ENCODE results near the gene RBMS1. TPM values are rescaled to one million over a fixed set of nuclear protein-coding genes. Genes with fewer than 3 reads are reported as not detected.

RBMS1 gene
- total RNA-seq, 4 donors from 2014 or later, result 86.0 to 110 (median 91.5) TPM

DNA sequence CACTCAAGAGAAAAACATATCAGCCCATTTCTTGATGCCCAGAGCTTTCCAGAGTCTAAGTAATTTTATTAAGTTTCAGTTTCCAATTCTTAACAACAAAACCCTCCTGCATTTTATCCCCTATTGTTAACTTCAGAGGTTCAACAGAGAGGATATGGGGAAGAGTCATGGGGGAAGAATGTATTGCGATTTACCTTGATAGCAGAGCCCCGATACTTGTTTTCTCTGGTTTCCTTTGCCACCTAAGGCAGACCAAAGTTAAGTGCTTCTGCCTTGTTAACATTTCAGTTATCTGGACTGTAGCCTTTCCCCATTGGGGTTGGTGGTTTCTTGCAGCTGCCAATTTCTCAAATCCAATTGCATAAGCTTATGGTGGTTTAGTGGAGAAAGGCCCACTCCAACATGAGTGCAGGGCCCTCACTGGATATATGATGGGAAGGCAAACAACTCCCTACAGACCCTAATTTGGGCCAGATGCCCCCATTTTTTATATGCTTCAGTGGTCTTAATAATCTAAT, 211.5 kb downstream of the RBMS1 start:
- Histone ChIP-seq H3K4me1 (peaks cover 3 to 27% (median 5%) of the 10 kb centered on the region in 3 donors), H3K36me3 (peaks cover 0 to 86% of the 10 kb centered on the region in 2 donors), H3K27ac (peak overlapping the region in 1 of 4 donors; percentile 8), H3K9me3 (no peaks in the 10 kb centered on the region), H3K4me3 (no peak overlapping the region), H3K27me3 (no peaks in the 10 kb centered on the region)
- TF ChIP-seq POLR2A (IDR thresholded peaks at IDR 0.05), result no peak
- no peak for TF ChIP-seq EP300 (IDR thresholded peaks at IDR 0.05)
- TF ChIP-seq, protein P1, sequence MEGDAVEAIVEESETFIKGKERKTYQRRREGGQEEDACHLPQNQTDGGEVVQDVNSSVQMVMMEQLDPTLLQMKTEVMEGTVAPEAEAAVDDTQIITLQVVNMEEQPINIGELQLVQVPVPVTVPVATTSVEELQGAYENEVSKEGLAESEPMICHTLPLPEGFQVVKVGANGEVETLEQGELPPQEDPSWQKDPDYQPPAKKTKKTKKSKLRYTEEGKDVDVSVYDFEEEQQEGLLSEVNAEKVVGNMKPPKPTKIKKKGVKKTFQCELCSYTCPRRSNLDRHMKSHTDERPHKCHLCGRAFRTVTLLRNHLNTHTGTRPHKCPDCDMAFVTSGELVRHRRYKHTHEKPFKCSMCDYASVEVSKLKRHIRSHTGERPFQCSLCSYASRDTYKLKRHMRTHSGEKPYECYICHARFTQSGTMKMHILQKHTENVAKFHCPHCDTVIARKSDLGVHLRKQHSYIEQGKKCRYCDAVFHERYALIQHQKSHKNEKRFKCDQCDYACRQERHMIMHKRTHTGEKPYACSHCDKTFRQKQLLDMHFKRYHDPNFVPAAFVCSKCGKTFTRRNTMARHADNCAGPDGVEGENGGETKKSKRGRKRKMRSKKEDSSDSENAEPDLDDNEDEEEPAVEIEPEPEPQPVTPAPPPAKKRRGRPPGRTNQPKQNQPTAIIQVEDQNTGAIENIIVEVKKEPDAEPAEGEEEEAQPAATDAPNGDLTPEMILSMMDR (IDR thresholded peaks at IDR 0.05), result no peak
- TF ChIP-seq POLR2AphosphoS5 (IDR thresholded peaks at IDR 0.05), result no peak
- no peak for ATAC-seq
- 93 to 100% methylated on average over 2 of the region's 2 CpGs for WGBS, 2 donors (ENCODE audit: low coverage in 1 of 2)

DNA sequence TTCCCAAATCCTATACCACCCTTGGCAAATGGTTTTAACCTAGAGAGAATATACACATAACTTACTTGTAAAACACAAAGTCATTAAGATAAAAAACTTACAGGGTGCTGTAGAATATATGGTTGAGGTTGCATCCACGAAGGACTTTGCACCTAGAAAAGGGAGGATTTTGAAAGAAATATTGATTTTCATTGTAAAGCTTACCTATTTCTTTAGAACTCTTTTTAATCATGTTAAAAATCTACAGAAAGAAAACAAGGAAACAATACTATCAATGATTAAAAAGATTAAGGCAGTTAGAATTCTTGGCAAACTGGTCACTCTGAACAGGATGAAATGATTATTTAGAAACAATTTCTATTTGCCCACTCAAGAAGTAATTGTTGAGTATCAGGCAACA, 212.4 kb downstream of the RBMS1 start:
- Histone ChIP-seq H3K27me3 (no peaks in the 10 kb centered on the region), H3K4me1 (peaks cover 3 to 22% (median 5%) of the 10 kb centered on the region in 3 donors), H3K4me3 (no peak overlapping the region), H3K9me3 (no peaks in the 10 kb centered on the region), H3K27ac (no peak overlapping the region), H3K36me3 (peaks cover 0 to 87% of the 10 kb centered on the region in 2 donors)
- no peak for ATAC-seq
- no peak for TF ChIP-seq POLR2AphosphoS5 (IDR thresholded peaks at IDR 0.05)
- no peak for TF ChIP-seq POLR2A (IDR thresholded peaks at IDR 0.05)
- no peak for TF ChIP-seq EP300 (IDR thresholded peaks at IDR 0.05)
- TF ChIP-seq, protein P1 (IDR thresholded peaks at IDR 0.05), result no peak
- 81 to 100% methylated on average over 1 of the region's 1 CpG for WGBS, 2 donors (ENCODE audit: low coverage in 1 of 2)

DNA sequence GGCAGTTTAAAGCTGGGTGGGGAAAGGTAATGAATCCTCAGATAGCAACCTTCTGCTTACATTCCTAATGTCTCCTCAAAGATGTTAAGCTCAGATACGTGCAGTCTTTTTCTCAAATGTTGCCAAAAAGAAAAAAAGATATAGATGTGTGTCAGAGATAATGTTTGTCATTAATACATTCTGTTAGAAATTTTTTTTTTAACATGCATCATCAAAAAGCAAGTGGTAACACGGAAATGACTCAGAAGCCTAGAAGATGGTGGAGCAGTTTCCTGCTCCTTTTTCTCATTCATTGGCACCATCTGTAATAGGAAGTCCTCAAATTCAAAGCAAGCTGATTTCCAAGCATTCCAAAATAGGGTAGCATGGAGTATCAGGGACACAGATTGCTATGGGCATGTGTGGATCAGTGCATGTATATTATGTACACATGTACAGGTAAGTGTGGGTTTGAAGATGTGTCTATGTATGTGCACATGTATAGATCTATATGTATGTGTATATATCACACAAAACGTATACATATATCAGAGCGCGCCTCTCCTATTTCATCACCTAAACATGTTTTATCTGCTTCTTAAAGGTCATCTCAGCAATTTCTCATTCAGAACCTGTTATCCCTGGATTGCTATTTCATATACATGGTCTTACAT, 213.7 kb downstream of the RBMS1 start:
- peaks cover 0 to 87% of the 10 kb centered on the region in 2 donors for H3K36me3 ChIP-seq
- WGBS, 2 donors (ENCODE audit: low coverage in 1 of 2), result 63 to 69% methylated on average over 5 of the region's 5 CpGs
- peaks cover 3 to 22% (median 5%) of the 10 kb centered on the region in 3 donors for H3K4me1 ChIP-seq
- TF ChIP-seq POLR2AphosphoS5 (IDR thresholded peaks at IDR 0.05), result peak; percentile 28
- no peak for TF ChIP-seq POLR2A (IDR thresholded peaks at IDR 0.05)
- TF ChIP-seq EP300 (IDR thresholded peaks at IDR 0.05), result no peak
- peak overlapping the region in 2 of 4 donors; percentile 42 to 52 for H3K27ac ChIP-seq
- no peak for ATAC-seq
- no peaks in the 10 kb centered on the region for H3K27me3 ChIP-seq
- H3K4me3 ChIP-seq, result no peak overlapping the region
- H3K9me3 ChIP-seq, result no peaks in the 10 kb centered on the region

DNA sequence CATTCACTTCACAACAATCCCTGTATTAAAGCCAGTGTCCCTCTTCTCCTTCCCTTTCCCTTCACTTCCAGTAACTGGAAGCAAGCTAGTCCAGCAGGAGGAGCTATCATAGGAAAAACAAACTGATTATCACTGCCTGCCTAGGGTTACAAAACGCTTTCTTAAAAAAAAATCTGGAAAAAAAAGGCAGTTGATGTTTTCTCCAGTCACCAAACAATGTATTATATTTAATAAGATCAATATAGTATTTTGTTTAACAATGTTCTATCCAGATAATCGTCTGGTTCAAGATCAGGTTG, 214.8 kb downstream of the RBMS1 start:
- Histone ChIP-seq H3K4me1 (peaks cover 3 to 22% (median 5%) of the 10 kb centered on the region in 3 donors), H3K9me3 (no peaks in the 10 kb centered on the region), H3K36me3 (peaks cover 0 to 86% of the 10 kb centered on the region in 2 donors), H3K27ac (peak overlapping the region in 3 of 4 donors; percentile 6 to 52 (median 42)), H3K27me3 (no peaks in the 10 kb centered on the region), H3K4me3 (no peak overlapping the region)
- peak; percentile 58 for ATAC-seq
- peak; percentile 69 for TF ChIP-seq POLR2AphosphoS5 (IDR thresholded peaks at IDR 0.05)
- no peak for TF ChIP-seq EP300 (IDR thresholded peaks at IDR 0.05)
- TF ChIP-seq, protein P1 (IDR thresholded peaks at IDR 0.05), result peak in 3 of 4 experiments; percentile 53 to 59 (median 54)
- TF ChIP-seq POLR2A (IDR thresholded peaks at IDR 0.05), result no peak
- 10 to 26% methylated on average over 2 of the region's 2 CpGs for WGBS, 2 donors (ENCODE audit: low coverage in 1 of 2)

DNA sequence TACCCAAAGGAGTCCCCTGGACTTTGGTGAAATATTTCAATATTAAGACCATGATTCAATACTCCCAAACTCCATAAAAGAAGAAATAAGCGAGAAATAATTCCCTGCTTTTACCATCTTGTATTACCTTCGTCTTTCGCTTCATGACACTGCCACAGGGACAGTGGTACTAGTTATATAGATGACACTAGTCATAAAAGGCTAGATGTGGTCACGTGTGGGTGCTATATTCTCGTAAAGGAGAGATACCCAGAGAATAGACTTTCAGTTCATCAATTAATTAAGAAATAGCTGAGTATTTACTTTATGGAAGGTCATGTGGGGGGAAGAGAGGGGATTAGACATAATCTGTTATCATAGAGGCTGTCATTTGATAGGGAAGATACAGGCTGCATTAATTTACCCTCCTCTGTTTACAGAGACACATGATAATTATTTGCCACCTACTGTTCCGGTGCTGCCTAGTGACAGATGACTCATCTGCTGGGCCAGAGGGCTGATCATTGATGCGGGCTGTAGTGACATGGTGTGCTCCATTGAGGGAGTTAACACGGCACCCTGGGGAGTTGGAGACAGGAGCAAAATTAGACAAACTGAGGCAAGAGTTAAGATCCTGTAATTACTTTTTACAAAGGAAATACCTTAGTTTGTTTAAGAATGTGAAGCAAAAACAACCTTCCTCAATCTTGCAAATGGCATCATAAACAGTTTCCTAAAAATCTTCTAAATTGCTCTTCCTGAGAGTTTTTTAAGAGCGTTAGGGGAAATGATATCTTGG, 215.3 kb downstream of the RBMS1 start:
- peaks cover 0 to 86% of the 10 kb centered on the region in 2 donors for H3K36me3 ChIP-seq
- WGBS, 2 donors (ENCODE audit: low coverage in 1 of 2), result 75% methylated on average over 7 to 9 of the region's 9 CpGs

More for the DNA sequence above, 215.3 kb downstream of the RBMS1 start:
- Histone ChIP-seq H3K9me3 (no peaks in the 10 kb centered on the region), H3K4me1 (peaks cover 3 to 22% (median 5%) of the 10 kb centered on the region in 3 donors), H3K27ac (peak overlapping the region in 3 of 4 donors; percentile 6 to 52 (median 42)), H3K4me3 (no peak overlapping the region), H3K27me3 (no peaks in the 10 kb centered on the region)
- peak; percentile 65 for ATAC-seq
- no peak for TF ChIP-seq EP300 (IDR thresholded peaks at IDR 0.05)
- no peak for TF ChIP-seq POLR2AphosphoS5 (IDR thresholded peaks at IDR 0.05)
- TF ChIP-seq POLR2A (IDR thresholded peaks at IDR 0.05), result no peak
- TF ChIP-seq, protein P1 (IDR thresholded peaks at IDR 0.05), result no peak

All from gastroesophageal sphincter (tissue), 4 donors.